Body of pancreas (tissue), 4 donors: ENCODE measurements around the gene MSTN. TPM values are rescaled to one million over a fixed set of nuclear protein-coding genes. Genes with fewer than 3 reads are reported as not detected.

ENCODE experiments used
- ATAC-seq: fragments of 150-250 bp; one replicate; pipeline ENCODE4 v1.9.1; 2016
- DNase-seq, 4 donors: peaks; one replicate each; pipeline ENCODE4 v3.0.0-alpha.2; 2019
- H3K27ac ChIP-seq, 4 donors: fragments of 200-600 bp; sonication (generic); 1 replicate in 3 of 4; 2 replicates in 1 of 4; pipeline versions ENCODE4 v1.5.1 to v1.6.1; 2016 to 2019; ENCODE audit warnings: mild to moderate bottlenecking in 1 of 4, mixed read lengths in 1 of 4, moderate library complexity in 1 of 4
- H3K27me3 ChIP-seq, 2 donors: fragments of 200-600 bp; sonication (generic); one replicate each; pipeline ENCODE4 v1.6.0; 2016; ENCODE audit warnings: mild to moderate bottlenecking in 1 of 2
- H3K36me3 ChIP-seq, 2 donors: fragments of 200-600 bp; sonication (generic); replicated peaks in 1 of 2; 2 replicates each; pipeline ENCODE4 v1.5.1; 2016; ENCODE audit warnings: low read depth in 2 of 2; ENCODE audit not compliant: insufficient read depth in 1 of 2
- H3K4me1 ChIP-seq: fragments of 200-600 bp; sonication (generic); one replicate; pipeline ENCODE4 v1.6.0; 2016
- H3K4me3 ChIP-seq, 2 donors: fragments of 200-600 bp; sonication (generic); 1 replicate in 1 of 2; 2 replicates in 1 of 2; pipeline ENCODE4 v1.5.1; 2016 to 2019
- H3K9me3 ChIP-seq, 3 donors: fragments of 200-600 bp; sonication (generic); 1 replicate in 2 of 3; 2 replicates in 1 of 3; pipeline ENCODE4 v1.5.1; 2016
- CTCF ChIP-seq, 7 experiments: fragments of 450-650 bp in 4 of 7; fragments of 200-600 bp in 3 of 7; sonication (generic) in 3 of 7; IDR thresholded peaks; one replicate each; pipeline ENCODE4 v1.5.1; 2016 to 2019; ENCODE audit warnings: antibody characterized with exemption in 7 of 7
- POLR2A ChIP-seq, 3 donors: fragments of 450-650 bp; IDR thresholded peaks; one replicate each; pipeline ENCODE4 v1.6.1; 2016; ENCODE audit warnings: antibody characterized with exemption in 3 of 3, mild to moderate bottlenecking in 2 of 3
- WGBS, 2 donors: methylation state at CpG; one replicate each; pipeline ENCODE4 v1.1.5; 2017; 5-methylcytosine and 5-hydroxymethylcytosine counted together
- intact Hi-C: fragments of 100-400 bp; cut with DNase I; formaldehyde crosslinking; loops from one replicate; pipeline ENCODE4 v1.15.1; 2023
- total RNA-seq, 2 donors: library from RNA; depleted of rRNA; stranded (reverse); fragments of >200 nt; gene quantifications; one replicate each; pipeline ENCODE4 v1.1.0, GENCODE V29; 2016

Gene MSTN
- total RNA-seq, 2 donors from 2014 or later = not detected

GRCh38 chr2:190060626-190061025, 1.9 kb downstream of the MSTN start:
- WGBS, 2 donors = 60 to 82% methylated on average over 2 of the region's 2 CpGs
- no peak for TF ChIP-seq POLR2A (IDR thresholded peaks at IDR 0.05)
- no peak for TF ChIP-seq CTCF (IDR thresholded peaks at IDR 0.05)
- Histone ChIP-seq H3K27me3 (no peaks in the 10 kb centered on the region), H3K4me1 (no peaks in the 10 kb centered on the region), H3K27ac (no peak overlapping the region), H3K9me3 (no peaks in the 10 kb centered on the region), H3K4me3 (no peak overlapping the region), H3K36me3 (no peaks in the 10 kb centered on the region)
- no peak for ATAC-seq
- DNase-seq = no peak
- intact Hi-C loops = no loop called here

DNA sequence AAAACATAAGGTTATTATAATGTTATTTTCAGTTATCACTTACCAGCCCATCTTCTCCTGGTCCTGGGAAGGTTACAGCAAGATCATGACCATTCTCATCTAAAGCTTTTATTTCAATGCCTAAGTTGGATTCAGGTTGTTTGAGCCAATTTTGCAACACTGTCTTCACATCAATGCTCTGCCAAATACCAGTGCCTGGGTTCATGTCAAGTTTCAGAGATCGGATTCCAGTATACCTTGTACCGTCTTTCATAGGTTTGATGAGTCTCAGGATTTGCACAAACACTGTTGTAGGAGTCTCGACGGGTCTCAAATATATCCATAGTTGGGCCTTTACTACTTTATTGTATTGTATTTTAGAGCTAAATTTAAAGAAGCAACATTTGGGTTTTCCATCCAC, 2.5 kb downstream of the MSTN start:
- WGBS, 2 donors = 89 to 90% methylated on average over 4 of the region's 4 CpGs
- Histone ChIP-seq H3K27ac (no peak overlapping the region), H3K27me3 (no peaks in the 10 kb centered on the region), H3K4me3 (no peak overlapping the region), H3K36me3 (no peaks in the 10 kb centered on the region), H3K4me1 (no peaks in the 10 kb centered on the region), H3K9me3 (no peaks in the 10 kb centered on the region)
- ATAC-seq (no peak), DNase-seq (no peak)
- intact Hi-C loops = no loop called here
- TF ChIP-seq CTCF (IDR thresholded peaks at IDR 0.05) (no peak), POLR2A (IDR thresholded peaks at IDR 0.05) (no peak)

- TF ChIP-seq POLR2A (IDR thresholded peaks at IDR 0.05) = no peak
- TF ChIP-seq CTCF (IDR thresholded peaks at IDR 0.05) = no peak
- Histone ChIP-seq H3K27ac (no peak overlapping the region), H3K9me3 (no peaks in the 10 kb centered on the region), H3K4me1 (no peaks in the 10 kb centered on the region), H3K36me3 (no peaks in the 10 kb centered on the region), H3K4me3 (no peak overlapping the region), H3K27me3 (no peaks in the 10 kb centered on the region)
- whole genome bisulfite sequencing, 2 donors = 36 to 42% methylated on average over 5 of the region's 5 CpGs
- intact Hi-C loops = no loop called here
- ATAC-seq = no peak
- no peak for DNase-seq
Measured at GRCh38 chr2:190053426-190053825, 9.1 kb downstream of the MSTN start.

DNA sequence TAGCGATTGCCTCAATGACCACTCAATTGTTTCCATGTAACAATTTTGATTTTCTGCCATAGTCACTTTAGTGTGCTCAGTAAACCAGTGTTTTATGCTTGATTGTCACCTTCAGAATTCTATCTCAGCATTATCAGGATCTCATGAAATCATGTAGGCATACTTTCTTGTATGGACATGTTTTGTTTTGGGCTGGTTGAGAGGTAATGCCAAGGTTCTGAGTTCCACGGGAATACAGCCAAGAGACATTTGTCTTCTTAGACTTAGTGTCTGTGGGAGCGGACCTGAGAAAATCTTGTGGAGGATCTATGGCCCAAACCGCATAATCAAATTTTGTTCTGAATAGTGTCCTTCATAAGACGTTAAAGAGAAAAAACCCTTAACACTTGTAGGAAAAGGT, 10.2 kb downstream of the MSTN start:
- H3K9me3 ChIP-seq = no peaks in the 10 kb centered on the region
- no peaks in the 10 kb centered on the region for H3K27me3 ChIP-seq
- no peaks in the 10 kb centered on the region for H3K4me1 ChIP-seq
- TF ChIP-seq CTCF (IDR thresholded peaks at IDR 0.05) = no peak
- TF ChIP-seq POLR2A (IDR thresholded peaks at IDR 0.05) = no peak
- WGBS, 2 donors = 89 to 90% methylated on average over 5 of the region's 5 CpGs
- intact Hi-C loops = no loop called here
- H3K36me3 ChIP-seq = no peaks in the 10 kb centered on the region
- no peak overlapping the region for H3K4me3 ChIP-seq
- ATAC-seq = no peak
- no peak for DNase-seq
- H3K27ac ChIP-seq = no peak overlapping the region

DNA sequence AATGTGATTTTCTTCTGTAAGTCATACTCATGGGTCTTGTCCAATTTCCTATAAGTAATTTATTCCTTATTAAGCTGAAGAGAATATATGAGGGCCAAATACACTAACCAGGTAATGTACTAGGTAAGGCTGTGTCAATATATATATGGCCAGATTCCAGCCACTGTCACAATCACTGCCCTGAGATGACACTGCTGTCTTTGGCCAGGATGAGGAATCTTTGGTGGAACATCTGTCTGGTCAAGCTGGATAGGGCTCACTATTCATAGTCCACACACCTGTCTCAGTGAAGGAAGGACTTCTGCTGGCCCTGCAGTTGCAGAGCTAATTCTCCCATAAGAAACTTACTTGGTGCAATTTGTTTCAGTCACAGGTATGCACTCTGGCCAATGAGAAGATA, 11.3 kb downstream of the MSTN start:
- TF ChIP-seq CTCF (IDR thresholded peaks at IDR 0.05) (no peak), POLR2A (IDR thresholded peaks at IDR 0.05) (no peak)
- Histone ChIP-seq H3K27me3 (no peaks in the 10 kb centered on the region), H3K4me1 (no peaks in the 10 kb centered on the region), H3K27ac (no peak overlapping the region), H3K9me3 (no peaks in the 10 kb centered on the region), H3K36me3 (no peaks in the 10 kb centered on the region), H3K4me3 (no peak overlapping the region)
- ATAC-seq (no peak), DNase-seq (no peak)
- intact Hi-C loops = no loop called here
